Lower leg skin (tissue), 3 donors: ENCODE results near the gene ADARB2.

Experiments used
- CTCF ChIP-seq, 3 donors: fragments of 450-650 bp; IDR thresholded peaks; one replicate each; pipeline ENCODE4 v1.5.1; 2016; ENCODE audit warnings: antibody characterized with exemption in 3 of 3, mild to moderate bottlenecking in 3 of 3, moderate library complexity in 2 of 3
- POLR2A ChIP-seq, 2 donors: fragments of 450-650 bp; IDR thresholded peaks; one replicate each; pipeline ENCODE4 v1.6.1; 2016 to 2017; ENCODE audit warnings: antibody characterized with exemption in 2 of 2, mild to moderate bottlenecking in 1 of 2, moderate library complexity in 1 of 2

DNA sequence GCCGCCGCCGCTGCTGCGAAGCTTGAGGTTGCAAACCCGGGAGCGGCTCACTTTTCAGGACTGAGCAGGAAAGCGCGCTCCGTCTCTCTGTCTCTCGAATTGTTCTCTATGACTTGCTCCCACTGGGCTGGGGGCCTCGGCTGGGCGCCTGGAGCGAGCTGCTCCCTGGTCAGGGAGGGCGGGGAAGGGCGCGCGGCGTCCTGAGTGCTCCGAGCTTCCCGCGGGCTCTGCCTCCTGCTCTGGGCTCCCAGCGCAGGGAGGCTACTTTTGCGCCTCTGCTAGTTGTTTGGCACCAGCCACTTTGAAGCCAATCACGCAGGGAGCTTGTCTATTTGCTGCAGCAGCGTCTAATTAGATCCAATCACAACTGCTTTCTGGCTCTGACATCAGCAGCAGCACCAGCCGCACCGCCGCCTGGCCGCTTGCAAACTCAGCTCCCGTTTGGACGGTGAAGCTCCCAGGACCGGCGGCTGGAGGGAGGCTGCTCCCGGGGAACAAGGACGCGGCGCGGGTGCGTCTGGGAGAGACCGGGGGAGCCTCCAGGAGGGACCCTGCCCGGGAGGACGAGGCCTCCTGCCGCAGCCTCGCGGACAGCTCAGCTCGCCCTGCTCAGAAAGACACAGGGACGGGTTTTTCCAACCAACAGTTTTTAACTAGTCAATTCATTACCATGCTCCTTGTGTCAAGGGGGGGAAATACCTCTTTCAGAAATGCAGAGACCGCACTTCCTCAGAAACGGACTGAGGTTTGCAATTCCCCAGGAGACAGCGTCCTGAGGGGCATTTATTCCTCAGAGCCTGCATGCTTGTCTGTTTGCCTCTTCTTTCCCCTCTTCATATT, at the start of gene ADARB2:
- no peak for TF ChIP-seq CTCF (IDR thresholded peaks at IDR 0.05)
- TF ChIP-seq POLR2A (IDR thresholded peaks at IDR 0.05) = no peak
